HepG2 (cell line): ENCODE results near the gene TNFAIP1. TPM values are rescaled to one million over a fixed set of nuclear protein-coding genes. Genes with fewer than 3 reads are reported as not detected.

Source experiments
- E2F1 ChIP-seq: sonication (generic); formaldehyde crosslinking; IDR thresholded peaks from 2 replicates; pipeline ENCODE4 v1.5.0; 2020; ENCODE audit warnings: missing genetic modification reagents
- GABPA ChIP-seq, 2 experiments: IDR thresholded peaks; 2 replicates each; pipeline ENCODE4 v1.6.1; 2011 to 2016; ENCODE audit warnings: low read depth in 2 of 2, low read length in 1 of 2, missing biosample characterization in 1 of 2, missing genetic modification characterization in 1 of 2
- HDAC6 ChIP-seq: fragments of 200-600 bp; sonication (generic); IDR thresholded peaks from 2 replicates; pipeline ENCODE4 v1.7.0; 2017; ENCODE audit warnings: mild to moderate bottlenecking, antibody characterized with exemption, low read length, low read depth
- PLRG1 ChIP-seq: fragments of 450-650 bp; conservative IDR thresholded peaks from 2 replicates; pipeline ENCODE4 v1.6.1; 2016
- ZBTB10 ChIP-seq: sonication (generic); formaldehyde crosslinking; IDR thresholded peaks from 2 replicates; pipeline ENCODE4 v1.4.0; 2020; ENCODE audit warnings: missing genetic modification reagents, borderline replicate concordance
- ZNF121 ChIP-seq: sonication (generic); formaldehyde crosslinking; IDR thresholded peaks from 2 replicates; pipeline ENCODE4 v1.5.0; 2020; ENCODE audit warnings: mild to moderate bottlenecking, missing genetic modification reagents
- ZNF530 ChIP-seq: sonication (generic); formaldehyde crosslinking; IDR thresholded peaks from 2 replicates; pipeline ENCODE4 v1.5.0; 2020; ENCODE audit warnings: low read depth, mild to moderate bottlenecking, missing genetic modification reagents
- ZNF563 ChIP-seq: sonication (generic); formaldehyde crosslinking; IDR thresholded peaks from 2 replicates; pipeline ENCODE4 v1.8.0; 2022; ENCODE audit warnings: mild to moderate bottlenecking, moderate library complexity, missing genetic modification reagents
- ZNF607 ChIP-seq: sonication (generic); formaldehyde crosslinking; IDR thresholded peaks from 2 replicates; pipeline ENCODE4 v1.5.1; 2020; ENCODE audit warnings: missing genetic modification reagents, mild to moderate bottlenecking, borderline replicate concordance
- ZNF704 ChIP-seq: sonication (generic); formaldehyde crosslinking; IDR thresholded peaks from 2 replicates; pipeline ENCODE4 v1.8.1; 2023; ENCODE audit warnings: mild to moderate bottlenecking, inconsistent platforms, moderate library complexity, missing genetic modification reagents, borderline replicate concordance
- ZNF724P ChIP-seq: sonication (generic); formaldehyde crosslinking; IDR thresholded peaks from 2 replicates; pipeline ENCODE4 v1.8.0; 2022; ENCODE audit warnings: missing genetic modification reagents, borderline replicate concordance
- ZNF816 ChIP-seq: sonication (generic); formaldehyde crosslinking; IDR thresholded peaks from 2 replicates; pipeline ENCODE4 v1.8.0; 2022; ENCODE audit warnings: missing genetic modification reagents, mild to moderate bottlenecking, borderline replicate concordance
- polyA plus RNA-seq, 8 experiments: library from polyadenylated mRNA; depleted of rRNA in 3 of 8; stranded (reverse) in 7 of 8; unstranded in 1 of 8; fragments of >200 nt; fragmentation: Illumina TruSeq in 4 of 8; extraction: Trizol in 4 of 8; gene quantifications; 2 replicates each; pipeline versions ENCODE4 v1.2.1 to v1.2.3, GENCODE V29; 2011 to 2016; ENCODE audit warnings: low read depth in 4 of 8, missing spikeins in 1 of 8, mixed read lengths in 1 of 8; ENCODE audit not compliant: insufficient read depth in 1 of 8
- total RNA-seq, 5 experiments: library from RNA; depleted of rRNA; stranded (reverse); fragments of >200 nt; fragmentation: Illumina TruSeq; extraction: Trizol; gene quantifications; 2 replicates each; pipeline ENCODE4 v1.2.3, GENCODE V29; 2016; ENCODE audit warnings: low read depth in 1 of 5
- TF ChIP-seq, protein P1 (sequence below): sonication (generic); formaldehyde crosslinking; IDR thresholded peaks from 2 replicates; pipeline ENCODE4 v1.4.0; 2020; ENCODE audit warnings: mild to moderate bottlenecking, missing genetic modification reagents

TNFAIP1 gene
- total and polyA plus RNA-seq, 2 of the 13 experiments (the other 11 are each of a cell fraction or from before 2014, with no cell fraction given): 17.5 to 40.6 TPM

- TF ChIP-seq ZNF530 (CRISPR knock-in tag) (no peak), E2F1 (CRISPR knock-in tag) (no peak), ZNF121 (CRISPR knock-in tag) (no peak), ZNF724P (CRISPR knock-in tag) (no peak), GABPA (IDR thresholded peaks at IDR 0.05; ENCODE audit: low read depth, low read length) (no peak), GABPA (CRISPR knock-in tag; IDR thresholded peaks at IDR 0.05; ENCODE audit: low read depth) (peak; percentile 58; the same call in 1 of the 2 replicates), ZNF563 (CRISPR knock-in tag) (no peak), ZNF704 (CRISPR knock-in tag) (peak; percentile 86), PLRG1 (no peak), ZNF607 (CRISPR knock-in tag) (no peak; the same call in 1 of the 2 replicates), ZNF816 (CRISPR knock-in tag) (no peak), HDAC6 (no peak), ZBTB10 (CRISPR knock-in tag) (peak; percentile 84; the same call in 1 of the 2 replicates)
- TF ChIP-seq, protein P1, sequence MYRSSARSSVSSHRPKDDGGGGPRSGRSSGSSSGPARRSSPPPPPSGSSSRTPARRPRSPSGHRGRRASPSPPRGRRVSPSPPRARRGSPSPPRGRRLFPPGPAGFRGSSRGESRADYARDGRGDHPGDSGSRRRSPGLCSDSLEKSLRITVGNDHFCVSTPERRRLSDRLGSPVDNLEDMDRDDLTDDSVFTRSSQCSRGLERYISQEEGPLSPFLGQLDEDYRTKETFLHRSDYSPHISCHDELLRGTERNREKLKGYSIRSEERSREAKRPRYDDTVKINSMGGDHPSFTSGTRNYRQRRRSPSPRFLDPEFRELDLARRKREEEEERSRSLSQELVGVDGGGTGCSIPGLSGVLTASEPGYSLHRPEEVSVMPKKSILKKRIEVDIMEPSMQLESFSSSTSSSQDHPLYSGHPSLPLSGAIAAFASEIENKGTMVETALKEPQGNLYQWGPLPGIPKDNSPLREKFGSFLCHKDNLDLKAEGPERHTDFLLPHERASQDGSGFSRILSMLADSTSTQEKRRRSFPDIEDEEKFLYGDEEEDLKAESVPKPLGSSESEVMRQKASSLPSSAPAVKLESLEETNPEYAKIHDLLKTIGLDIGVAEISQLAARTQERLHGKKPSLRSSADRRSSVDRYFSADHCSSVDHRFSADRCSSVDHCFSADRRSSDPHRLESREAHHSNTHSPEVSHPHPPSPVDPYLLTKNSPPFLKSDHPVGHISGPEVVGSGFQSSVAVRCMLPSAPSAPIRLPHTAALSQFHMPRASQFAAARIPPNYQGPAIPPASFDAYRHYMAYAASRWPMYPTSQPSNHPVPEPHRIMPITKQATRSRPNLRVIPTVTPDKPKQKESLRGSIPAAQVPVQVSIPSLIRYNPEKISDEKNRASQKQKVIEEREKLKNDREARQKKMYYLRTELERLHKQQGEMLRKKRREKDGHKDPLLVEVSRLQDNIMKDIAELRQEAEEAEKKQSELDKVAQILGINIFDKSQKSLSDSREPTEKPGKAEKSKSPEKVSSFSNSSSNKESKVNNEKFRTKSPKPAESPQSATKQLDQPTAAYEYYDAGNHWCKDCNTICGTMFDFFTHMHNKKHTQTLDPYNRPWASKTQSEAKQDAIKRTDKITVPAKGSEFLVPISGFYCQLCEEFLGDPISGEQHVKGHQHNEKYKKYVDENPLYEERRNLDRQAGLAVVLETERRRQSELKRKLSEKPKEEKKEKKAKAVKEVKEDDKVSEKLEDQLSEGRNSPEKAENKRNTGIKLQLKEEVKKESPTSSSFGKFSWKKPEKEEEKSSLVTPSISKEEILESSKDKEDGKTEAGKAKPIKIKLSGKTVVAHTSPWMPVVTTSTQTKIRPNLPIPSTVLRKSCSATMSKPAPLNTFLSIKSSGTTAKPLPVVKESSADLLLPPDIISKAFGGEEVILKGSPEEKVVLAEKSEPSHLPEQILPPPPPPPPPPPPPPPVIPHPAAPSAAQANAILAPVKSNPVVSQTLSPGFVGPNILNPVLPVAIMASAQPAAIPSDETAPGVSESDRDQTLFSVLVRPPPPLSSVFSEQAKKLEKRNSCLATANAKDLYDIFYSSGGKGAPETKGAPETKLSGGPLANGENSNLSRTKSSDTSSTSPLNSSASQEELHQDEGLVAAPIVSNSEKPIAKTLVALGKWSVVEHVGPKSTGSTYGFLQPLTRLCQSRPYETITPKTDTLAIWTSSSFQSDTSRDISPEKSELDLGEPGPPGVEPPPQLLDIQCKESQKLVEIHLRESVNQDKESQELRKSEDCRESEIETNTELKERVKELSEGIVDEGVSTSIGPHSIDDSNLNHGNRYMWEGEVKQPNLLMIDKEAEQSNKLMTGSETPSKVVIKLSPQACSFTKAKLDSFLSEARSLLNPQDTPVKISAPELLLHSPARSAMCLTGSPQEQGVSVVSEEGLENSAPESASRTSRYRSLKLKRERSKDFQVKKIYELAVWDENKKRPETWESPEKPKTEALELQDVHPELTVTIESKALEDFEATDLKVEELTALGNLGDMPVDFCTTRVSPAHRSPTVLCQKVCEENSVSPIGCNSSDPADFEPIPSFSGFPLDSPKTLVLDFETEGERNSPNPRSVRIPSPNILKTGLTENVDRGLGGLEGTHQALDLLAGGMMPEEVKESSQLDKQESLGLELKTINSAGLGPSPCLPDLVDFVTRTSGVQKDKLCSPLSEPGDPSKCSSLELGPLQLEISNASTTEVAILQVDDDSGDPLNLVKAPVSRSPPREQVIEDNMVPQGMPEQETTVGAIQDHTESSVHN (CRISPR knock-in tag): peak; percentile 85; the same call in 1 of the 2 replicates
Measured at GRCh38 chr17:28370035-28370743, 34.6 kb downstream of the TNFAIP1 start, which contains the start of gene VTN (continued).
